Muscle layer of duodenum (tissue), 2 donors: ENCODE measurements around the gene CAMK1D.

Experiments used
- H3K27ac ChIP-seq: one replicate; pipeline ENCODE4 v1.7.0; 2013; ENCODE audit warnings: mild to moderate bottlenecking, low read length
- H3K27me3 ChIP-seq: one replicate; pipeline ENCODE4 v1.7.0; 2013; ENCODE audit warnings: low read depth, mild to moderate bottlenecking, control low read depth, low read length
- H3K36me3 ChIP-seq, 2 donors: one replicate each; pipeline ENCODE4 v1.7.0; 2013; ENCODE audit warnings: low read length in 2 of 2, control low read depth in 1 of 2, mild to moderate bottlenecking in 1 of 2; ENCODE audit not compliant: insufficient read depth in 2 of 2, control insufficient read depth in 1 of 2
- H3K4me1 ChIP-seq, 2 donors: one replicate each; pipeline ENCODE4 v1.7.0; 2013; ENCODE audit warnings: low read length in 2 of 2, mild to moderate bottlenecking in 2 of 2, control low read depth in 1 of 2, moderate library complexity in 1 of 2; ENCODE audit not compliant: insufficient read depth in 2 of 2, control insufficient read depth in 1 of 2
- H3K4me3 ChIP-seq, 2 donors: one replicate each; pipeline ENCODE4 v1.7.0; 2013; ENCODE audit warnings: low read length in 2 of 2, low read depth in 1 of 2, mild to moderate bottlenecking in 1 of 2
- H3K9me3 ChIP-seq, 2 donors: one replicate each; pipeline ENCODE4 v1.7.0; 2013; ENCODE audit warnings: low read length in 2 of 2, control low read depth in 1 of 2, mild to moderate bottlenecking in 1 of 2; ENCODE audit not compliant: control insufficient read depth in 1 of 2
- donor health status: healthy.

The CAMK1D gene

DNA sequence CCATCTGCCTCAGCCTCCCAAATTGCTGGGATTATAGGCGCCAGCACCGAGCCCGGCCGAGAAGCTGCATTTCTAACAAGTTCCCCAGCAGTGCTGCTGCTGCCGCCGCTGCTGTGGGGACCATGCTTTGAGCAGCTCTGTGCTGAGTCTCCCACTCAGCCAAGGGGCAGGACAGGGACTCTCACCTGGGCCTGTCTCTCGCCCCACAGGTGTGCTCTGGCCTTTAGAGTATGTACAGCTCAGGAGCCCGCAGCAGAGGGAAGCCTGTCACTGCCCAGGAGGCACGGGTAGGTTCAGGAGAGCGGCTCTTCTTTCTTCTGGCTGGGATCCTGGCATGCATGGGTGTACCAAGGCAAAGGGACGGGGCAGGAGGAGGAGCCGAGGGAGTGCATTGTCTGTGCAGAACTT, 130.1 kb downstream of the CAMK1D start:
- Histone ChIP-seq H3K9me3 (no peaks in the 10 kb centered on the region), H3K27me3 (no peaks in the 10 kb centered on the region), H3K4me3 (no peak overlapping the region), H3K36me3 (no peaks in the 10 kb centered on the region), H3K27ac (no peak overlapping the region), H3K4me1 (no peaks in the 10 kb centered on the region)

DNA sequence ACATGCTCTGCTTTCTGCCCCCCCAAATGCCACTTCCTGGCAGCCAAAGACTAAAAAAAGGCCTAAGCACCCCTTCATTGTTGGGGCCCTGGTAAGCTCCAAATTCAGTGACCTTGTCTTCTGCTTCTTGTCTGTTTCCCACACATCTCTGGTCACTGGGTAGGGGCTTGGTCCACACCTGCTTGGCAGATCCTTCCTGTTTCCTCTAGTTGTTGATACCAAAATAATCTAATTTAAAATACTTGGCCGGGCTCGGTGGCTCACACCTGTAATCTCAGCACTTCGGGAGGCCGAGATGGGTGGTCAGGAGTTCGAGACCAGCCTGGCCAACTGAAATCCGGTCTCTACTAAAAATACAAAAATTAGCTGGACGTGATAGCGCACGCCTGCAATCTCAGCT, 130.6 kb downstream of the CAMK1D start:
- no peaks in the 10 kb centered on the region for H3K9me3 ChIP-seq
- no peaks in the 10 kb centered on the region for H3K4me1 ChIP-seq
- H3K27me3 ChIP-seq: no peaks in the 10 kb centered on the region
- no peak overlapping the region for H3K27ac ChIP-seq
- no peak overlapping the region for H3K4me3 ChIP-seq
- no peaks in the 10 kb centered on the region for H3K36me3 ChIP-seq

DNA sequence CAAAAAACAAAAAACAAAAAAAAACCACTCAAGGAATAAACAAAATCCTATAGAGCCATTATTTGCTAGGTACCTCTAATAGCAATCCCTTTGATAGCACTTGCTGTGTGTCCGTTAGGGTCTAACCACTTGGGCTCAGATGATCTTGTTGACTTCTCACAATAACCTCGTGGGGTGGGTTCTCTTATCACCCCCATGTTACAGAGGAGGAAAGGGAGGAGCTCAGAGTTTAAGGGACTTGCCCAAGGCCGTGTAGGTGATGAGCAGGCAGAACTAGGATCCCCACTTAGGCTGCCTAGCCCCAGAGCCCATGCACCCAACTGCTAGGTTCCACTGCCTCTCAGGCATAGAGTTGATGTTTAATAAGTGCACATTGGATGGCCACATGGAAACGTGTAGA, 131.1 kb downstream of the CAMK1D start:
- Histone ChIP-seq H3K4me1 (peaks cover 0 to 4% of the 10 kb centered on the region in 2 donors), H3K27ac (no peak overlapping the region), H3K27me3 (no peaks in the 10 kb centered on the region), H3K4me3 (no peak overlapping the region), H3K36me3 (no peaks in the 10 kb centered on the region), H3K9me3 (no peaks in the 10 kb centered on the region)

DNA sequence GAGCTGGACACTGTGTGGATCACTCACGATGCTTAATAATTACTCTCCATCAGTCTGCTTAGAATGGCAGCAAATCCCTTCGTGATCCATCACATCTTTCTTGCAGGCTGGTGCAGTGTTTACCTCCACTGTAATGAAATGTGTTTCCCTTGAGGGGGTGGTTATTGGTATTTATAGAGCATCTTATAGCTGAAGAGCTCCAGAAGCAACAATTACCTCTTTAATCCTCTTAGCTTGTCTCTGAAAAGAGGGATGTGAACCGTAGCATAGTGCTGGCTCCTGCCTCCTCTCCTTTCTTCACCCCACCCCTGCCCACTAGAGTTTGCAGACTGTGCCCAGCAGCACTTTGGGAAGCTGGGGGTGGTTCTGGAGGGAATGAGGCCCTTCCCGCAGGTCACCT, 132.6 kb downstream of the CAMK1D start:
- Histone ChIP-seq H3K4me1 (peaks cover 0 to 4% of the 10 kb centered on the region in 2 donors), H3K27me3 (no peaks in the 10 kb centered on the region), H3K4me3 (no peak overlapping the region), H3K36me3 (no peaks in the 10 kb centered on the region), H3K9me3 (no peaks in the 10 kb centered on the region), H3K27ac (no peak overlapping the region)

DNA sequence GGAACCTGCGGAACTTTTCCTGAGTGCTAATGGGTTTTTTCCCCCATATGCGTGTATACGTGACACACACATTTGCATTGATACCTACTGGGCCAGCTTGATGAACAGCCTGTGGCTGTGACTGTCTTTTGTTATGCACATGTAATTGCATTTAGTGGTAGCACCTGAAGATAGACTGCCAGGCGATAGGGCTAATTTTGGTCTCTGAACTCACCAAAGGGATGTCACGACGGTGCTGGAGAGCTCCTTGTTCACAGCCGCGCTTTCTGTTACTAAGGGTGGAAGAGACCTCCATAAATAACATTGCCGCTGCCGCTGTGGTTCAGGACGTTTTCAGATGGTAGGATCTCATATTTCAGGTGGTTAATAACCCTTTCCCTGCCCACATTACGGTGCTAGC, 133.2 kb downstream of the CAMK1D start:
- H3K27ac ChIP-seq: no peak overlapping the region
- H3K4me3 ChIP-seq: no peak overlapping the region
- no peaks in the 10 kb centered on the region for H3K36me3 ChIP-seq
- no peaks in the 10 kb centered on the region for H3K9me3 ChIP-seq
- peaks cover 0 to 4% of the 10 kb centered on the region in 2 donors for H3K4me1 ChIP-seq
- no peaks in the 10 kb centered on the region for H3K27me3 ChIP-seq

DNA sequence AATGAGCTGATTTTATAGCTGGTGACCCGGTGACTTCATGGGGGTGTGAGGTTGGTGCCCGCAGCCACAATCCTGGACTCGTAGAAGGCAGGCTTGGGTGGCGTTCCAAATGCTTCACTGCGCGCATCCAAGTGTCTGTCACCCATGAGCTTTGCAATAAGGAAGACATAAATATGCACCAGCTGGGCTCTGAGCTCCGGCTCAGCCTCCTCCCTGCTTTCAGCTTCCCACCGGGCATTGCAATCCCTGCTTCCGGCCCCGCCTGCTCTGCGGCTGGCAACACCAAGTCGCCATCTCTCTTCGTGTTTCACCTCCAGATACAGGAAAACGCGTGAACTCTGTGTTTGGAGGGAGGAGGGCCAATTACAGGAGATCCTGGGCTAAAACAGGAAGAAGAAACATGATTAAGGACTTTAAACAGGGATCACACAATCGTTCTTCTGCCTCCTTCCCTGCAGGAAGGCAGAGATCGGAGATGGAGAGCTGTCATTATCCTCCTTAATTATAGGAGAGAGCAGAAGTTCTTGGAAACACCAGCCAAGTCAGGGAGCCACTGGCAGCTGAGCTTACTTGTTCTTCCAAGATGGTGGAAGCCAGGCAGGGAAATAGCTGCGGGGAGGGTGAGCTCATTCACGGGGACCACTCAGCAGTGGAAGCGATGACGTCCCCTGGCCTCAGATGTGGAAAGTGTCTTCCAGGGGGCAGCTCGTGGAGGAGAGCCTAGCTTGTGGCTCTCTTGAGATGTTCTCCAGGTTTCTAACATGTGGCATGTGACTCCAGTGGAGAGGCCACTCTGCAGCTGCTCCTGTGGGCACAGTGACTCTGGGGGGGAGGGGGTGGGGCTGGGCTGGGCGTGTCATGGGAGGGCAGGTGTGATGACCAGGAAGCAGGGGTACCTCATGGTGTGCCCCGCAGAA, 134.9 kb downstream of the CAMK1D start:
- H3K9me3 ChIP-seq: no peaks in the 10 kb centered on the region
- no peaks in the 10 kb centered on the region for H3K27me3 ChIP-seq
- H3K27ac ChIP-seq: no peak overlapping the region
- no peak overlapping the region for H3K4me3 ChIP-seq
- peaks cover 0 to 4% of the 10 kb centered on the region in 2 donors for H3K4me1 ChIP-seq
- H3K36me3 ChIP-seq: no peaks in the 10 kb centered on the region

DNA sequence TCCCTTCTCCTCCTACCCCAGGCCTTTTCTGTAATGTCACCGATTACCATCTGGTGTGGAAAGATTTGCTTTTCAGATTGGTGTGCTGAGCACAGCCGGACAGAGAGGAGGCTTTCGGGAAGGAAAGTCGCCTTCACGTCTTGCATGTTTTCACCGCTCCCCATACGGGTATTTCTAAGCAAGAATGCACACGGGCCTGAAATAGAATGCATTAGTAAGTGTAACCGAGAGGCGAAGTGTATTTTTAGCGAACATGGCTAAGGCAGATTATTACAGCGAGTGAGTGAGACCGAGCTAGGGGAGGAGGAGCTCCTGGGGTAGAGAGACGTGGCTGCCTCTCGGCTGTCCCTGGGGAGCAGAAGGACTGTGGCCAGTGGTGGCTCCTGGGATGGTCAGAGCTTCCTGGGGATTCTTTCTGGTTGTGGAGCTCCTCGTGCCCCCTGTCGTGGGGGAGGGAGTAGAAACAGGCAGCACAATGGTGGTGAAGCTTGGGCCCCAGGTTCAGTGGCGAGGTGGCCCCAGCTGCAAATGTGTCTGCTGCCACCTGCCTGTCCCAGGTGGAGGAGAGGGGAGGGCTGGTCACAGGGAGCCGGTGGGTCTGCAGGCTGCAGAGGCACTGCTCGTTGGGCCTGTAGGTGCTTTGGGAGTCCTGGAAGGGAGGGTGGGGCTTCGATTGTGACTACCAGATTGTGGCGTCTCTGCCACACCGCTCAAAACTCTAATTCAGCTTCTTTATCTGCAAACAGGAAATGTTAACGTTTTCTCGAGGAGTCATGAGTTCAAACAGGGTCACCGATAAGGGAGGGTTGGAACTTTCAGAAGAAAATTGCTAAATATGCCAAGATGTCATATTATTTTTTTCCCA, 135.8 kb downstream of the CAMK1D start:
- no peak overlapping the region for H3K27ac ChIP-seq
- H3K4me1 ChIP-seq: peaks cover 0 to 4% of the 10 kb centered on the region in 2 donors
- no peak overlapping the region for H3K4me3 ChIP-seq
- no peaks in the 10 kb centered on the region for H3K36me3 ChIP-seq
- H3K9me3 ChIP-seq: no peaks in the 10 kb centered on the region
- no peaks in the 10 kb centered on the region for H3K27me3 ChIP-seq

DNA sequence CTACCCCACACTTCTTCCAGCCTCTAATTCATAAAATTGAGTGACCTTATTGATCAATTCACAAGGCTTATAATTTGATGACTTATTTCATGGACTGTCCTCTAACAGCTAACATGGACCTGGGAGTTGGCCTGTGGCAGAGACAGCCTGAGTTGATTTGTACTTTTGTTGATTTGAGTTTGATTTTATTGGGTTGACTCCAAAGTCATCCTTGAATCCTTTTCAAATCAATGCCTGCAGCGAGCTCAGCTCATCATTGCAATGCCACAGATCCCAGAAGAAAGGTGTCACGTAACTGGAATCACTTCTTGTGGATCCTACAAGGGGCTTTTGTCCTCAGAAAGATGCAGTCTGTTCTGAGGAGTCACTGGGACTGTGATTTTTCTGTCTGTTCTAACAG, 138.0 kb downstream of the CAMK1D start:
- H3K4me3 ChIP-seq: no peak overlapping the region

DNA sequence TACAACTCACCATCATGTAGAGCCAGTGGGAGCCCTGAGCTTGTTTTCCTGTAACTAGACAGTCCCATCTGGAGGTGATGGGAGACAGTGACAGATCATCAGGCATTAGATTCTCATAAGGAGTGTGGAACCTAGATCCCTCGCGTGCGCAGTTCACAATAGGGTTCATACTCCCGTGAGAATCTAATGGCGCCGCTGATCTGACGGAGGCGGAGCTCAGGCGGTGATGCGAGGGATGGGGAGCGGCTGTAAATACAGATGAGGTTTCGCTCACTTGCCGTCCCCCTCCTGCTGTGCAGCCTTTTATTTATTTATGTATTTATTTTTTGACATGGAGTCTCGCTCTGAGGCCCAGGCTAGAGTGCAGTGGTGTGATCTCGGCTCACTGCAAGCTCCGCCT, 139.3 kb downstream of the CAMK1D start:
- Histone ChIP-seq H3K27me3 (no peaks in the 10 kb centered on the region), H3K4me3 (no peak overlapping the region), H3K4me1 (peaks cover 0 to 4% of the 10 kb centered on the region in 2 donors), H3K36me3 (no peaks in the 10 kb centered on the region), H3K27ac (no peak overlapping the region), H3K9me3 (no peaks in the 10 kb centered on the region)

More for the DNA sequence above, 138.0 kb downstream of the CAMK1D start:
- Histone ChIP-seq H3K4me1 (peaks cover 0 to 4% of the 10 kb centered on the region in 2 donors), H3K9me3 (no peaks in the 10 kb centered on the region), H3K27me3 (no peaks in the 10 kb centered on the region), H3K27ac (no peak overlapping the region), H3K36me3 (no peaks in the 10 kb centered on the region)

DNA sequence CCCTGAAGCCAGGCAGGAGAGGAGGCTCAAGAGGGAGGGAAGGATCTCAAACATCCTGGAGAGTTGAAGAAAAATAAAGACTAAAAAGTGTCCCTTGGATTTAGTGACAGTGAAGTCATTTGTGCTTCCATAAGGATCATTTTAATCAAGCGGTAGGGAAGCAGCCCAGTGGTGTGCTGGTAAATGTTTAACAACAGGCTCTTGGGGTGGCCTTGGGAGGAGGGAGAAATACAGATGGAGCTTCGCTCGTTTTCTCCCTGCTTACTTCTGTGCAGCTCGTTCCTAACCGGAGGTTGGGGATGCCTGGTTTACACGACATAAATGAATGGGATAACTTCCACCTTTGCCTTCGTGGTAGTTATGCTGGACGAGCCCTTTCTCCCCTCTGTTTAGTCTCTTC, 140.0 kb downstream of the CAMK1D start:
- Histone ChIP-seq H3K4me3 (no peak overlapping the region), H3K36me3 (no peaks in the 10 kb centered on the region), H3K27me3 (no peaks in the 10 kb centered on the region), H3K4me1 (peaks cover 0 to 4% of the 10 kb centered on the region in 2 donors), H3K9me3 (no peaks in the 10 kb centered on the region), H3K27ac (no peak overlapping the region)

DNA sequence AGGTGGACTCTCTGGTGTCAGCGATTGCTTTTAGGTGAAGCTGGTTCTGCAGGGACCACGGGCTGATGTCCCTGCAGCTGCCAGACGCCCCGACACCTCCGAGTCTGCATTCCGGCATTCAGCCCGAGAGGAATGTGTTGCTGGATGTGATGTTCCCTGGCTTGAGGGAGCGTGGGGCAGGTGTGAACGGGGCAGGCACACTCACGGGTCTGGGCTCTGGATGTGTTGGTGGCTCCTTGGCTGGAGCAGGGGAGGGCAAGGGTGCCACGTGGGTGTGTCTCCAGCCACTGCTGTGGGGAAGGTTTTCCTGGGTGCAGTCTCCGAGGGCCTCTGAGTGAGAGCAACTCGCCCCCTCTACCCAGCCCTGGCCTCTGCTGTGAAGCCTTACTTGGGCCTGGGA, 140.5 kb downstream of the CAMK1D start:
- Histone ChIP-seq H3K27me3 (no peaks in the 10 kb centered on the region), H3K9me3 (no peaks in the 10 kb centered on the region), H3K4me1 (peaks cover 0 to 4% of the 10 kb centered on the region in 2 donors), H3K4me3 (no peak overlapping the region), H3K27ac (no peak overlapping the region), H3K36me3 (no peaks in the 10 kb centered on the region)
